ENCODE measurements around the gene RASGRP4.

DNA sequence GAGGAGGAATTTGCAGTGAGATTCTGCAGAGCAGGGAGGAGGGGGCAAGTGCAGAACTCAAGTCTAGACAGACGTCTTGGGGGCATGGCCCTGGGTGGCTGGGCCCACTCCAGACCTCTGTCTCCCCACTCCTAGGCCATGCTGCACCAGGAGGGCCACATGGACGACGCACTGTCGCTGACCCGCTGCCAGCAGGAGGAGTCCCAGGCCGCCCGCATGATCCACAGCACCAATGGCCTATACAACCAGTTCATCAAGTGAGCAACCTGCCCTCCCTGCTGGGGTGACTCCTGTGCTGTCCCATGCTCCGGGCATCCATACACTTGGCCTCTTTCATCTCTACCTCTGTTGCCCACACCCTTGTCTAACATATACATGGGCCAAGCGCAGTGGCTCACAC lies 25.6 kb upstream of the RASGRP4 start:
- TF ChIP-seq, protein P1, sequence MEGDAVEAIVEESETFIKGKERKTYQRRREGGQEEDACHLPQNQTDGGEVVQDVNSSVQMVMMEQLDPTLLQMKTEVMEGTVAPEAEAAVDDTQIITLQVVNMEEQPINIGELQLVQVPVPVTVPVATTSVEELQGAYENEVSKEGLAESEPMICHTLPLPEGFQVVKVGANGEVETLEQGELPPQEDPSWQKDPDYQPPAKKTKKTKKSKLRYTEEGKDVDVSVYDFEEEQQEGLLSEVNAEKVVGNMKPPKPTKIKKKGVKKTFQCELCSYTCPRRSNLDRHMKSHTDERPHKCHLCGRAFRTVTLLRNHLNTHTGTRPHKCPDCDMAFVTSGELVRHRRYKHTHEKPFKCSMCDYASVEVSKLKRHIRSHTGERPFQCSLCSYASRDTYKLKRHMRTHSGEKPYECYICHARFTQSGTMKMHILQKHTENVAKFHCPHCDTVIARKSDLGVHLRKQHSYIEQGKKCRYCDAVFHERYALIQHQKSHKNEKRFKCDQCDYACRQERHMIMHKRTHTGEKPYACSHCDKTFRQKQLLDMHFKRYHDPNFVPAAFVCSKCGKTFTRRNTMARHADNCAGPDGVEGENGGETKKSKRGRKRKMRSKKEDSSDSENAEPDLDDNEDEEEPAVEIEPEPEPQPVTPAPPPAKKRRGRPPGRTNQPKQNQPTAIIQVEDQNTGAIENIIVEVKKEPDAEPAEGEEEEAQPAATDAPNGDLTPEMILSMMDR (IDR thresholded peaks at IDR 0.05; ENCODE audit: low read length), result no peak
- TF ChIP-seq EZH2 (IDR thresholded peaks at IDR 0.05; ENCODE audit: borderline replicate concordance, low read length), result no peak
